SK-N-SH (cell line): ENCODE data around the gene ARHGAP5. TPM values are rescaled to one million over a fixed set of nuclear protein-coding genes. Genes with fewer than 3 reads are reported as not detected.

Experiments
- CTCF ChIA-PET: fragments of 300-600, 350-600 bp; formaldehyde crosslinking; extraction: SDS; loops from one replicate; lab custom pipeline; 2021; lab: Yijun Ruan, JAX
- POLR2A ChIA-PET: fragments of 350-600 bp; sonication (Branson Sonifier 250); formaldehyde crosslinking; extraction: SDS; loops from one replicate; lab custom pipeline; 2020; ENCODE audit warnings: antibody characterized with exemption, inconsistent platforms; lab: Yijun Ruan, JAX
- DNase-seq: peaks from one replicate; pipeline ENCODE4 v3.0.0; 2012
- H2AFZ ChIP-seq: fragments of 200-600 bp; sonication (generic); 2 replicates; pipeline ENCODE4 v1.8.1; 2016; ENCODE audit warnings: antibody characterized with exemption, mild to moderate bottlenecking, low read depth
- H3F3A ChIP-seq: fragments of 200-600 bp; sonication (generic); replicated peaks from 2 replicates; pipeline ENCODE3; 2016; ENCODE audit warnings: antibody characterized with exemption, mild to moderate bottlenecking; ENCODE audit not compliant: insufficient read depth
- H3K27ac ChIP-seq, 2 experiments: fragments of 200-500 bp in 1 of 2; fragments of 200-600 bp in 1 of 2; sonication (Bioruptor generic) in 1 of 2; sonication (generic), shearing (Covaris generic) in 1 of 2; 2 replicates each; pipeline versions ENCODE4 v1.5.1 to v1.6.1; 2014 to 2016; ENCODE audit warnings: low read depth in 2 of 2, inconsistent platforms in 1 of 2, low read length in 1 of 2, mild to moderate bottlenecking in 1 of 2, mixed read lengths in 1 of 2
- H3K27me3 ChIP-seq: fragments of 200-600 bp; sonication (generic), shearing (Covaris generic); 2 replicates; pipeline ENCODE4 v1.6.1; 2016; ENCODE audit warnings: mixed run types; ENCODE audit not compliant: insufficient read depth
- H3K36me3 ChIP-seq, 2 experiments: fragments of 200-500 bp in 1 of 2; fragments of 200-600 bp in 1 of 2; sonication (Bioruptor generic) in 1 of 2; sonication (generic) in 1 of 2; replicated peaks in 1 of 2; 2 replicates each; pipeline versions ENCODE3 to v1.5.1; 2014 to 2016; ENCODE audit warnings: low read length in 1 of 2, mild to moderate bottlenecking in 1 of 2; ENCODE audit not compliant: insufficient read depth in 2 of 2, control insufficient read depth in 1 of 2
- H3K4me1 ChIP-seq, 2 experiments: fragments of 200-500 bp in 1 of 2; fragments of 200-600 bp in 1 of 2; sonication (Bioruptor generic) in 1 of 2; sonication (generic), shearing (Covaris generic) in 1 of 2; 2 replicates each; pipeline versions ENCODE4 v1.5.1 to v1.6.1; 2014 to 2016; ENCODE audit warnings: low read depth in 1 of 2, low read length in 1 of 2, mixed run types in 1 of 2; ENCODE audit not compliant: insufficient read depth in 2 of 2, control insufficient read depth in 1 of 2
- H3K4me2 ChIP-seq: fragments of 200-600 bp; sonication (generic), shearing (Covaris generic); 2 replicates; pipeline ENCODE4 v1.6.1; 2017; ENCODE audit warnings: mixed run types
- H3K4me3 ChIP-seq, 2 experiments: fragments of 200-500 bp in 1 of 2; fragments of 200-600 bp in 1 of 2; sonication (Bioruptor generic) in 1 of 2; sonication (generic), shearing (Covaris generic) in 1 of 2; 2 replicates each; pipeline versions ENCODE4 v1.5.1 to v1.8.1; 2014 to 2016; ENCODE audit warnings: low read depth in 2 of 2, inconsistent platforms in 1 of 2, low read length in 1 of 2, mild to moderate bottlenecking in 1 of 2, mixed read lengths in 1 of 2, moderate library complexity in 1 of 2
- H3K79me2 ChIP-seq: fragments of 200-600 bp; sonication (generic); 2 replicates; pipeline ENCODE4 v1.8.1; 2017; ENCODE audit warnings: mild to moderate bottlenecking; ENCODE audit not compliant: insufficient read depth
- H3K9ac ChIP-seq: fragments of 200-600 bp; sonication (generic); 2 replicates; pipeline ENCODE4 v1.6.1; 2017; ENCODE audit warnings: mixed run types
- H3K9me2 ChIP-seq: fragments of 200-600 bp; sonication (generic); 2 replicates; pipeline ENCODE4 v1.6.1; 2017; ENCODE audit warnings: mixed run types
- H3K9me3 ChIP-seq: fragments of 200-600 bp; sonication (generic); 2 replicates; pipeline ENCODE4 v1.6.1; 2017; ENCODE audit warnings: mixed run types, mild to moderate bottlenecking, moderate library complexity
- H4K20me1 ChIP-seq: fragments of 200-600 bp; sonication (generic); 2 replicates; pipeline ENCODE4 v1.6.1; 2017; ENCODE audit warnings: mild to moderate bottlenecking, mixed run types; ENCODE audit not compliant: insufficient read depth
- CHD2 ChIP-seq: fragments of 150-350 bp; IDR thresholded peaks from 2 replicates; pipeline ENCODE4 v1.6.1; 2018; ENCODE audit warnings: low read length; ENCODE audit not compliant: partially characterized antibody
- ELF1 ChIP-seq: IDR thresholded peaks from 2 replicates; pipeline ENCODE4 v1.4.0; 2012
- EP300 ChIP-seq, 2 experiments: IDR thresholded peaks; 2 replicates each; pipeline versions ENCODE4 v1.4.0 to v1.6.1; 2012; ENCODE audit warnings: borderline replicate concordance in 1 of 2, low read depth in 1 of 2, low read length in 1 of 2
- EZH2phosphoT487 ChIP-seq: fragments of 200-600 bp; sonication (generic); IDR thresholded peaks from 2 replicates; pipeline ENCODE4 v1.6.1; 2017; ENCODE audit warnings: low read depth, mixed run types, mild to moderate bottlenecking, antibody characterized with exemption, moderate library complexity, borderline replicate concordance
- FOXM1 ChIP-seq: IDR thresholded peaks from 2 replicates; pipeline ENCODE4 v1.4.0; 2012; ENCODE audit warnings: low read depth, mild to moderate bottlenecking
- IRF3 ChIP-seq: fragments of 150-350 bp; IDR thresholded peaks from 2 replicates; pipeline ENCODE4 v1.6.1; 2016; ENCODE audit warnings: mild to moderate bottlenecking, low read depth, low read length
- JUND ChIP-seq: IDR thresholded peaks from 2 replicates; pipeline ENCODE4 v1.4.0; 2012
- MAX ChIP-seq: IDR thresholded peaks from 2 replicates; pipeline ENCODE4 v1.4.0; 2012; ENCODE audit warnings: low read depth
- MEF2A ChIP-seq: IDR thresholded peaks from 2 replicates; pipeline ENCODE4 v1.4.0; 2012; ENCODE audit warnings: low read depth, borderline replicate concordance
- NRF1 ChIP-seq: IDR thresholded peaks from 2 replicates; pipeline ENCODE4 v1.6.1; 2012; ENCODE audit warnings: low read depth, mild to moderate bottlenecking, low read length
- PBX3 ChIP-seq: IDR thresholded peaks from 2 replicates; pipeline ENCODE4; 2012
- RAD21 ChIP-seq: IDR thresholded peaks from 2 replicates; pipeline ENCODE4 v1.6.1; 2012; ENCODE audit warnings: mild to moderate bottlenecking, low read length
- RCOR1 ChIP-seq: fragments of 150-350 bp; IDR thresholded peaks from 2 replicates; pipeline ENCODE4 v1.6.1; 2017; ENCODE audit warnings: antibody characterized with exemption, low read length
- RFX5 ChIP-seq: IDR thresholded peaks from 2 replicates; pipeline ENCODE4 v1.6.1; 2012; ENCODE audit warnings: mild to moderate bottlenecking, improper control_type of control experiment, low read length
- RXRA ChIP-seq: IDR thresholded peaks from 2 replicates; pipeline ENCODE4 v1.4.0; 2012; ENCODE audit warnings: low read depth, mild to moderate bottlenecking, borderline replicate concordance
- SIN3A ChIP-seq: IDR thresholded peaks from 2 replicates; pipeline ENCODE4 v1.6.1; 2012; ENCODE audit warnings: low read depth, mild to moderate bottlenecking, low read length, moderate library complexity, borderline replicate concordance
- TAF1 ChIP-seq: IDR thresholded peaks from 2 replicates; pipeline ENCODE4 v1.6.1; 2012; ENCODE audit warnings: low read depth, mild to moderate bottlenecking, low read length, moderate library complexity, borderline replicate concordance
- TCF12 ChIP-seq: IDR thresholded peaks from 2 replicates; pipeline ENCODE4 v1.4.0; 2012
- USF1 ChIP-seq: IDR thresholded peaks from 2 replicates; pipeline ENCODE4 v1.4.0; 2012; ENCODE audit warnings: low read depth, borderline replicate concordance
- USF2 ChIP-seq: fragments of 150-350 bp; IDR thresholded peaks from 2 replicates; pipeline ENCODE4 v1.6.1; 2017; ENCODE audit warnings: antibody characterized with exemption, low read length, low read depth, borderline replicate concordance
- YY1 ChIP-seq: IDR thresholded peaks from 2 replicates; pipeline ENCODE4 v1.4.0; 2012; ENCODE audit warnings: low read depth, mild to moderate bottlenecking
- ZBTB33 ChIP-seq: IDR thresholded peaks from 2 replicates; pipeline ENCODE4 v1.4.0; 2012; ENCODE audit warnings: low read depth, borderline replicate concordance
- WGBS: methylation state at CpG from one replicate; pipeline ENCODE4 v1.1.6; 2017; ENCODE audit warnings: low lambda C conversion rate; 5-methylcytosine and 5-hydroxymethylcytosine counted together
- polyA plus RNA-seq, 3 experiments: library from polyadenylated mRNA; depleted of rRNA; stranded (reverse); fragments of >200 nt; gene quantifications; 2 replicates each; pipeline ENCODE4 v1.2.3, GENCODE V29; 2012

The ARHGAP5 gene
- polyA plus RNA-seq, 1 of the 3 experiments (the other 2 are of a cell fraction) = 7.2 TPM

GRCh38 chr14:32028599-32028998 is 48.5 kb upstream of the ARHGAP5 start:
- Histone ChIP-seq H3K4me3 (no peak overlapping the region), H4K20me1 (no peaks in the 10 kb centered on the region), H3K4me2 (no peak overlapping the region), H3K9me3 (no peaks in the 10 kb centered on the region), H3K79me2 (no peaks in the 10 kb centered on the region), H3K36me3 (no peaks in the 10 kb centered on the region), H2AFZ (no peak overlapping the region), H3K27ac (no peak overlapping the region), H3F3A (no peaks in the 10 kb centered on the region), H3K4me1 (no peaks in the 10 kb centered on the region; a peak in 1 of 4 replicates), H3K9me2 (no peaks in the 10 kb centered on the region), H3K27me3 (no peaks in the 10 kb centered on the region), H3K9ac (no peak overlapping the region)
- CTCF ChIA-PET = interaction anchor here (1.4 kb wide), 1 partner anchor 45 kb away, joined by 3 read pairs; no protein-coding TSS in a partner anchor
- no peak for DNase-seq
- POLR2A ChIA-PET = no interaction called here
- TF ChIP-seq ELF1 = no peak
- 0 out of 2 replicates have a peak, but pooled peaks have one; percentile 11 for TF ChIP-seq MAX
- no peak for TF ChIP-seq NRF1
- TF ChIP-seq ZBTB33 = no peak
- TF ChIP-seq TCF12 = 0 out of 2 replicates have a peak, but pooled peaks have one; percentile 31
- TF ChIP-seq USF1 = peak; percentile 55; the same call in 1 of the 2 replicates
- no peak for TF ChIP-seq JUND
- WGBS = 74% methylated on average over 2 of the region's 2 CpGs

- Histone ChIP-seq H3K36me3 (no peaks in the 10 kb centered on the region), H3K4me1 (no peaks in the 10 kb centered on the region; a peak in 2 of 4 replicates), H3K4me3 (no peak overlapping the region), H3K9me3 (no peaks in the 10 kb centered on the region), H3K27ac (no peak overlapping the region), H3K9me2 (no peaks in the 10 kb centered on the region), H4K20me1 (no peaks in the 10 kb centered on the region), H3F3A (no peaks in the 10 kb centered on the region), H3K27me3 (no peaks in the 10 kb centered on the region), H2AFZ (no peak overlapping the region), H3K79me2 (no peaks in the 10 kb centered on the region), H3K9ac (no peak overlapping the region), H3K4me2 (no peak overlapping the region)
- no peak for DNase-seq
- 86% methylated on average over 2 of the region's 2 CpGs for WGBS
- ChIA-PET POLR2A (no interaction called here), CTCF (interaction anchor here (2.3 kb wide), 1 partner anchor 40 kb away, joined by 5 read pairs; no protein-coding TSS in a partner anchor)
- no peak for TF ChIP-seq NRF1
- TF ChIP-seq FOXM1 = no peak
- TF ChIP-seq RCOR1 = no peak
- no peak for TF ChIP-seq JUND
- no peak for TF ChIP-seq EP300 (IDR thresholded peaks at IDR 0.05; ENCODE audit: borderline replicate concordance in 1 of 2, low read depth in 1 of 2, low read length in 1 of 2)
- TF ChIP-seq USF2 = no peak
- no peak for TF ChIP-seq MEF2A
- TF ChIP-seq MAX = no peak
- no peak for TF ChIP-seq RFX5
- no peak for TF ChIP-seq ELF1
- no peak for TF ChIP-seq YY1
- no peak for TF ChIP-seq IRF3
- TF ChIP-seq RXRA = no peak
- no peak for TF ChIP-seq PBX3
- TF ChIP-seq EZH2phosphoT487 = no peak
- no peak for TF ChIP-seq TAF1
- TF ChIP-seq SIN3A = no peak
- TF ChIP-seq CHD2 = no peak
- no peak for TF ChIP-seq RAD21
Observed at GRCh38 chr14:32033543-32033942, 43.6 kb upstream of the ARHGAP5 start.
